ENCODE measurements around the gene C1S.

- TF ChIP-seq CTCF (conservative IDR thresholded peaks at IDR 0.05; ENCODE audit: low read depth, low read length) (no peak), EZH2 (IDR thresholded peaks at IDR 0.05; ENCODE audit: borderline replicate concordance, low read depth, low read length, poor library complexity, severe bottlenecking) (no peak)
Observed at GRCh38 chr12:7112041-7112440, 51.5 kb downstream of the C1S start.
